Glutamatergic neuron (in vitro differentiated cells): ENCODE data around the gene ZYX. TPM values are rescaled to one million over a fixed set of nuclear protein-coding genes. Genes with fewer than 3 reads are reported as not detected.

Experiments used
- DNase-seq: peaks from one replicate; pipeline ENCODE4 v3.0.0; 2022
- H3K27ac Mint-ChIP-seq: one replicate; pipeline ENCODE4 v1.8.0; 2020; ENCODE audit warnings: mild to moderate bottlenecking, mixed read lengths, inconsistent platforms; ENCODE audit not compliant: unreplicated experiment
- H3K27me3 Mint-ChIP-seq: one replicate; pipeline ENCODE4 v1.8.0; 2020; ENCODE audit warnings: mild to moderate bottlenecking, moderate library complexity, mixed read lengths, inconsistent platforms; ENCODE audit not compliant: unreplicated experiment
- H3K36me3 Mint-ChIP-seq: one replicate; pipeline ENCODE4 v1.8.0; 2020; ENCODE audit warnings: mild to moderate bottlenecking, mixed read lengths, inconsistent platforms; ENCODE audit not compliant: unreplicated experiment
- H3K4me1 Mint-ChIP-seq: one replicate; pipeline ENCODE4 v1.8.0; 2020; ENCODE audit warnings: mild to moderate bottlenecking, low read depth, mixed read lengths, inconsistent platforms; ENCODE audit not compliant: unreplicated experiment
- H3K4me3 Mint-ChIP-seq: one replicate; pipeline ENCODE4 v1.8.0; 2020; ENCODE audit warnings: mild to moderate bottlenecking, mixed read lengths, inconsistent platforms; ENCODE audit not compliant: unreplicated experiment
- H3K9me3 Mint-ChIP-seq: one replicate; pipeline ENCODE4 v1.8.0; 2020; ENCODE audit warnings: mild to moderate bottlenecking, moderate library complexity, mixed read lengths, inconsistent platforms; ENCODE audit not compliant: unreplicated experiment
- total RNA-seq: library from RNA; stranded (reverse); fragmentation: NEBNext Ultra II Directional; extraction: Animal tissue kit (Norgen Biotek cat#: 25700); gene quantifications from one replicate; pipeline ENCODE4 v1.2.1, GENCODE V29; 2021; ENCODE audit not compliant: unreplicated experiment
- TF ChIP-seq, protein P1 (sequence below): fragments of 200-600 bp; sonication (generic); IDR thresholded peaks from one replicate; pipeline ENCODE4 v1.5.0; 2021; ENCODE audit not compliant: partially characterized antibody, unreplicated experiment

The ZYX gene
- total RNA-seq, 1 donor from 2014 or later: 163 TPM

DNA sequence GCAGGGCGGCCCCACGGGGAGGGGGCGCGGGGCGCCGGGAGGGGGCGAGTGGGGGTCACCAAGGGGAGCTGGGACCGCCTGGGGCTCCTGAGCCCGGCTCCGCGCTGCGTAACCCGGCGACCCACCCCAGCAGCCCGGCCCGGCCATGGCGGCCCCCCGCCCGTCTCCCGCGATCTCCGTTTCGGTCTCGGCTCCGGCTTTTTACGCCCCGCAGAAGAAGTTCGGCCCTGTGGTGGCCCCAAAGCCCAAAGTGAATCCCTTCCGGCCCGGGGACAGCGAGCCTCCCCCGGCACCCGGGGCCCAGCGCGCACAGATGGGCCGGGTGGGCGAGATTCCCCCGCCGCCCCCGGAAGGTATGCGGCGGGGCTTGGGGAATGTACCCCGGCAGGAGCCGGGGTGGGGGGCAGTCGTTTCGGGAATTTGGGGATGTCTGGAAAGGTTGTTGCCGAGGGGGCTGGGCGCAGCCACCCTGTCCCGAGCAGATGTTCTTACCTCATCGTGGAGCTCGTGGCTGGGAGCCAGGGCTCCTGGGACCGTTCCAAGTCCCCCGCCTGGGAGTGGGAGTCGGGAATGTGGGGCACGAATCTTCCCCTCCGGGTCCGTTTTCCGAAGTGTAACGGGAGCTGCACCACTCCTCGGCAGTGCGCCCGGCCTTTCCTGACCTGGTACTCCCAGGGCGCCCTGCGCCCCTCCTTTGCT is 431 bp downstream of the ZYX start:
- DNase-seq: no peak
- no peaks in the 10 kb centered on the region for H3K36me3 Mint-ChIP-seq
- peaks cover 4% of the 10 kb centered on the region for H3K27me3 Mint-ChIP-seq
- H3K4me3 Mint-ChIP-seq: peak overlapping the region; percentile 73
- peaks cover 5% of the 10 kb centered on the region for H3K9me3 Mint-ChIP-seq
- no peak overlapping the region for H3K27ac Mint-ChIP-seq
- TF ChIP-seq, protein P1, sequence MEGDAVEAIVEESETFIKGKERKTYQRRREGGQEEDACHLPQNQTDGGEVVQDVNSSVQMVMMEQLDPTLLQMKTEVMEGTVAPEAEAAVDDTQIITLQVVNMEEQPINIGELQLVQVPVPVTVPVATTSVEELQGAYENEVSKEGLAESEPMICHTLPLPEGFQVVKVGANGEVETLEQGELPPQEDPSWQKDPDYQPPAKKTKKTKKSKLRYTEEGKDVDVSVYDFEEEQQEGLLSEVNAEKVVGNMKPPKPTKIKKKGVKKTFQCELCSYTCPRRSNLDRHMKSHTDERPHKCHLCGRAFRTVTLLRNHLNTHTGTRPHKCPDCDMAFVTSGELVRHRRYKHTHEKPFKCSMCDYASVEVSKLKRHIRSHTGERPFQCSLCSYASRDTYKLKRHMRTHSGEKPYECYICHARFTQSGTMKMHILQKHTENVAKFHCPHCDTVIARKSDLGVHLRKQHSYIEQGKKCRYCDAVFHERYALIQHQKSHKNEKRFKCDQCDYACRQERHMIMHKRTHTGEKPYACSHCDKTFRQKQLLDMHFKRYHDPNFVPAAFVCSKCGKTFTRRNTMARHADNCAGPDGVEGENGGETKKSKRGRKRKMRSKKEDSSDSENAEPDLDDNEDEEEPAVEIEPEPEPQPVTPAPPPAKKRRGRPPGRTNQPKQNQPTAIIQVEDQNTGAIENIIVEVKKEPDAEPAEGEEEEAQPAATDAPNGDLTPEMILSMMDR: no peak
- H3K4me1 Mint-ChIP-seq: peaks cover 14% of the 10 kb centered on the region

DNA sequence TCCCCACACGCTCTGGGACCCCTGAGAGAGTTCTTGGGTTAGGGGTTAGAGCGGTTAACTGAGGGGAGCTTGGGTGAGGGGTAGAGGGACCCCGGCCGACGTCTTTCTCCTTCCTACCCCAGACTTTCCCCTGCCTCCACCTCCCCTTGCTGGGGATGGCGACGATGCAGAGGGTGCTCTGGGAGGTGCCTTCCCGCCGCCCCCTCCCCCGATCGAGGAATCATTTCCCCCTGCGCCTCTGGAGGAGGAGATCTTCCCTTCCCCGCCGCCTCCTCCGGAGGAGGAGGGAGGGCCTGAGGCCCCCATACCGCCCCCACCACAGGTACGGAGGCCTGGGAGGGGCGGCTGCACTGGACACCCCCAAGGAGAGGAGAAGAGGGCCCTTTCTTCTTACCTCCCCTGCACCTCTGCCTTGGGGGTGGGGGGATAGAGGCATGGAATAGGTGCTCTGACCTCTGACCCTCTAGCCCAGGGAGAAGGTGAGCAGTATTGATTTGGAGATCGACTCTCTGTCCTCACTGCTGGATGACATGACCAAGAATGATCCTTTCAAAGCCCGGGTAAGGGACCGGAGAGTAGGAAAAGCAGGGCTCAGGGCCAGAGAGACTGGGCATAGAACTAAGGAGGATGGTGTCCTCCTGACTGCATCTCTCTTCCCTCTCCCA is 1.1 kb downstream of the ZYX start:
- Mint-ChIP-seq H3K27me3 (peaks cover 4% of the 10 kb centered on the region), H3K27ac (no peak overlapping the region), H3K36me3 (no peaks in the 10 kb centered on the region), H3K4me1 (peaks cover 13% of the 10 kb centered on the region), H3K4me3 (peak overlapping the region; percentile 79), H3K9me3 (peaks cover 5% of the 10 kb centered on the region)
- DNase-seq: no peak
- TF ChIP-seq, protein P1: no peak

DNA sequence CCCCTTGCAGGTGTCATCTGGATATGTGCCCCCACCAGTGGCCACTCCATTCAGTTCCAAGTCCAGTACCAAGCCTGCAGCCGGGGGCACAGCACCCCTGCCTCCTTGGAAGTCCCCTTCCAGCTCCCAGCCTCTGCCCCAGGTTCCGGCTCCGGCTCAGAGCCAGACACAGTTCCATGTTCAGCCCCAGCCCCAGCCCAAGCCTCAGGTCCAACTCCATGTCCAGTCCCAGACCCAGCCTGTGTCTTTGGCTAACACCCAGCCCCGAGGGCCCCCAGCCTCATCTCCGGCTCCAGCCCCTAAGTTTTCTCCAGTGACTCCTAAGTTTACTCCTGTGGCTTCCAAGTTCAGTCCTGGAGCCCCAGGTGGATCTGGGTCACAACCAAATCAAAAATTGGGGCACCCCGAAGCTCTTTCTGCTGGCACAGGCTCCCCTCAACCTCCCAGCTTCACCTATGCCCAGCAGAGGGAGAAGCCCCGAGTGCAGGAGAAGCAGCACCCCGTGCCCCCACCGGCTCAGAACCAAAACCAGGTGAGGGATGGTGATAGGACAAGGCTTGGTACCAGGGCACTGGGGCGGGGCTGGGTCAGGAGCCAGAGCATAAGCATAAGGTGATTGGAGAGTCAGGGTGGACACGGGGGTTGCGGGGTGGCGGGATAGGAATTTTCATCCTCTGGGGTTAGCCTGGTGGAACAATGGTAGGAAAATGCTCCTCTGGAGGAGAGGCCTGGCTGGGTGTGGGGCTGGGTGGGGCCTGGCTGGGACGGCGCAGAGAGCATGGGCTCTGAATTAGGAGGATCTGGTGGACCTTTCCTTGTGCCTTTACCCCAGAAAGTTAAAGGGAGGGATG is 1.9 kb downstream of the ZYX start:
- Mint-ChIP-seq H3K9me3 (peaks cover 5% of the 10 kb centered on the region), H3K4me1 (peaks cover 17% of the 10 kb centered on the region), H3K27me3 (peaks cover 7% of the 10 kb centered on the region), H3K36me3 (no peaks in the 10 kb centered on the region), H3K27ac (no peak overlapping the region), H3K4me3 (peak overlapping the region; percentile 79)
- TF ChIP-seq, protein P1: no peak
- DNase-seq: no peak

DNA sequence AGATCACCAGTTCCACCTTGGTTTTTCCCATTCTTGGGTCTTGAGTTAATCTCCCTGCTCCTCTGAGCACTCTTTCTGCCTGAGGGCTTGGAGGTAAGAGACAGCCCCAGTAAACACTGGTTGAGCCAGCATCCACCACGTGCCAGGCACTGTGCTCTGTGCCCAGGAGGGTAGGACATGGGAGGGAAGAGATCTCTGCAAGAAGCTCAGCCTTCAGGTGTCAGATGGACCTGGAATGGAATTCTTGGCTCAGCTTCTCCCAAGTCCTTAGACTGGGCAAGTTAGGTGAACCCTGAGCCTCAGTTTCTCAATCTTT is 2.5 kb downstream of the ZYX start:
- no peak overlapping the region for H3K27ac Mint-ChIP-seq
- no peak for DNase-seq
- peak overlapping the region; percentile 79 for H3K4me3 Mint-ChIP-seq
- H3K36me3 Mint-ChIP-seq: no peaks in the 10 kb centered on the region
- TF ChIP-seq, protein P1: no peak
- H3K27me3 Mint-ChIP-seq: peaks cover 7% of the 10 kb centered on the region
- H3K4me1 Mint-ChIP-seq: peaks cover 17% of the 10 kb centered on the region
- H3K9me3 Mint-ChIP-seq: peaks cover 5% of the 10 kb centered on the region
